ENCODE results near the gene HEATR9.

HEATR9 gene

DNA sequence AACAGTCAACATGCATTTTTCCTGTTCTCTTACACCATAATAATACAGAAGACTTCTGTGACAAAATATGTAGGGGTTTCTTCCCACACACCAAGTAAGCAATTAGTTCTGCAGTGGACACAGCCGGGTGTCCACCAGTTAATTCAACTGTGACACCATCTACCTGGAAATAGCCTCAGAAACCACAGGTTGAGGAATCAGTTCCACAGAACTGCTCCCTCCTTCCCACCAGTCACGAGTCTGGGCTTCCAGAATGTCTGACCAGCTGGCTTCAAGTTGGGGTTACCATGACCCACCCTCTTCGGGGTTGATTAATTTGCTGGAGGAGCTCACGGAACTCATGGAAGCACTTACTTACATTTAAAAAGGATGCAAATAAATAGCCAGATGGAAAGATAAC is 25.1 kb upstream of the HEATR9 start:
- DNase-seq (ENCODE audit: insufficient read length, low spot score) (no peak), FAIRE-seq (no peak)
- TF ChIP-seq, protein P1, sequence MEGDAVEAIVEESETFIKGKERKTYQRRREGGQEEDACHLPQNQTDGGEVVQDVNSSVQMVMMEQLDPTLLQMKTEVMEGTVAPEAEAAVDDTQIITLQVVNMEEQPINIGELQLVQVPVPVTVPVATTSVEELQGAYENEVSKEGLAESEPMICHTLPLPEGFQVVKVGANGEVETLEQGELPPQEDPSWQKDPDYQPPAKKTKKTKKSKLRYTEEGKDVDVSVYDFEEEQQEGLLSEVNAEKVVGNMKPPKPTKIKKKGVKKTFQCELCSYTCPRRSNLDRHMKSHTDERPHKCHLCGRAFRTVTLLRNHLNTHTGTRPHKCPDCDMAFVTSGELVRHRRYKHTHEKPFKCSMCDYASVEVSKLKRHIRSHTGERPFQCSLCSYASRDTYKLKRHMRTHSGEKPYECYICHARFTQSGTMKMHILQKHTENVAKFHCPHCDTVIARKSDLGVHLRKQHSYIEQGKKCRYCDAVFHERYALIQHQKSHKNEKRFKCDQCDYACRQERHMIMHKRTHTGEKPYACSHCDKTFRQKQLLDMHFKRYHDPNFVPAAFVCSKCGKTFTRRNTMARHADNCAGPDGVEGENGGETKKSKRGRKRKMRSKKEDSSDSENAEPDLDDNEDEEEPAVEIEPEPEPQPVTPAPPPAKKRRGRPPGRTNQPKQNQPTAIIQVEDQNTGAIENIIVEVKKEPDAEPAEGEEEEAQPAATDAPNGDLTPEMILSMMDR (IDR thresholded peaks at IDR 0.05; ENCODE audit: insufficient read depth, missing control alignments), result no peak

DNA sequence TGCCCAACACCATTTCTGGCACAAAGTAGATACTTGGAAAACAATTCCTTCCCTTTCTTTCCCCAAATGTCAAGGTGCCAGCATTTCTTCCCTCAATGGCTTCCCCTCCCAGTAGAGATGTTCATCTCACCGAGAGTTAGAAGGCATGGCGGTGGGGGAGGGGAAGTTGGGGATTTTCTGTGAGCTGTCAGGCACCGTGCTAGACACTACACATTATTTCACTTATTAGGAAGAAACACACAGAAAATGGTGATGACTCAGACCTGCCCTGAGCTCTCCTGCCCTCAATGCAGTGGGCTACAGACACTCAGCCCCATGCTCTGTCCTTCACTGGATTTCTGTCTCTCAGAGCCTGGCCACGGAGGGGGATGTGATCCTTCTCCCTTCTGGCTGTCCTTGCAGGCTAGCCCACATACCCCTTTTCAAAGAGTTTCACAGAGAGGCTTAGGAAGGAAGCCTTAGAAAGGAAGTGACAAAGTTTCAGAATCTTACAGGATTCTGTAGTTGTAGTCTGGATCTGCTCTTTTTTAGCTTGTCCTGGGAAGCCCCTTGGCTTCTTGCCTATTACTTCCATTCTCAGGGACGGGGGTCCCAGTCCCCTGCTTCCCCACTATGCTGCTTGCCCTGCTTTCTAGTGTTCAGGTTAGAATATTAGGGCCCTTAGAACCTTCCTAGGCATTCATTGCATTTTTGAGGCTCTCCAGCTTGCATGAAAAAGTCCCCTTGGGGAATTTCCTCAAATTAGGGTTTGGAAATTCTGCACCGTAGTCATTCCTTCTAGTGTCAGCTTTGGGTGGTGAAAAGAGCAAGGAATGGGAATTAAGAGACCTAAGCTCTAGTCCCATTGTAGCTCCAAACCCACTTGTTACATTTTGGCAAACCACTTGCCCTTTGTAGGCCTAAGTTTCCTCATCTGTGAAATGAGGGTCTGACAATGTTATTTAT is 23.7 kb upstream of the HEATR9 start:
- FAIRE-seq (no peak), DNase-seq (ENCODE audit: insufficient read length, low spot score) (no peak)
- TF ChIP-seq, protein P1 (IDR thresholded peaks at IDR 0.05; ENCODE audit: insufficient read depth, missing control alignments), result no peak

DNA sequence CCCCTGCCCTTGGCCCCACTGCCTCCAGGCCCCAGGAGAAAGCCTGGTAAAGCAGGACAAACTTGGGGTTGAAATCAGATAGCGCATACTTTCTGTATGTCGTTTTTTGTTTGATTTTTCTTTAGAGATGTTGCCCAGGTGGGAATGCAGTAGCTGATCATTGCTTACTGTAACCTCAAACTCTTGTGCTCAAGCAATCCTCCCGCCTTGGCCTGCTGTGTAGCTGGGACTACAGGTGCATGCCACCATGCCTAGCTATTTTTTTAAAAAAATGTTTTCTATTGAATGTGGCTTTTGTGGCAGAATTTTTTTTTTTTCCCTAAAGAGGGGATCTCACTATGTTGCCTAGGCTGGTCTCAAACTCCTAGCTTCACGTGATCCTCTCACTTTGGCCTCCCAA is 22.6 kb upstream of the HEATR9 start:
- FAIRE-seq, result no peak
- DNase-seq (ENCODE audit: insufficient read length, low spot score), result no peak
- TF ChIP-seq, protein P1 (IDR thresholded peaks at IDR 0.05; ENCODE audit: insufficient read depth, missing control alignments), result no peak

DNA sequence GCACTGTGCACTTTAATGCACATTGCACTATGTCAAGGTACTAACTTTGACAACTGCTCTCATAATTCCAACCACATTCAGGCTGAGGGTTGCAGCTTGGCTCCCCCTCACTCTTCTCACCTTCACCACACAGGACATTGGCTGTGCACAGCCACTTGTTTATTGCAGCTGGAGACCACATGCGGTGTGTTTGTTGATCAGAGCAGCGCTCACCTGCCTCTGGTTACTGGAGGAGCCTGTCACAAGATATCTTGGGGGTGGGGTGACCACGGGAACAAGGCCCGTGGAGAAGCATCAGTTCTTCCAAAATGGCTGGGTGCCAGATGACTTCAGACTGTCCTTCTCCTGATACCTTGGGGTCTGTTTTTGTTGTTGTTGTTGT is 22.1 kb upstream of the HEATR9 start:
- DNase-seq (ENCODE audit: insufficient read length, low spot score) (no peak), FAIRE-seq (no peak)
- TF ChIP-seq, protein P1 (IDR thresholded peaks at IDR 0.05; ENCODE audit: insufficient read depth, missing control alignments), result no peak

DNA sequence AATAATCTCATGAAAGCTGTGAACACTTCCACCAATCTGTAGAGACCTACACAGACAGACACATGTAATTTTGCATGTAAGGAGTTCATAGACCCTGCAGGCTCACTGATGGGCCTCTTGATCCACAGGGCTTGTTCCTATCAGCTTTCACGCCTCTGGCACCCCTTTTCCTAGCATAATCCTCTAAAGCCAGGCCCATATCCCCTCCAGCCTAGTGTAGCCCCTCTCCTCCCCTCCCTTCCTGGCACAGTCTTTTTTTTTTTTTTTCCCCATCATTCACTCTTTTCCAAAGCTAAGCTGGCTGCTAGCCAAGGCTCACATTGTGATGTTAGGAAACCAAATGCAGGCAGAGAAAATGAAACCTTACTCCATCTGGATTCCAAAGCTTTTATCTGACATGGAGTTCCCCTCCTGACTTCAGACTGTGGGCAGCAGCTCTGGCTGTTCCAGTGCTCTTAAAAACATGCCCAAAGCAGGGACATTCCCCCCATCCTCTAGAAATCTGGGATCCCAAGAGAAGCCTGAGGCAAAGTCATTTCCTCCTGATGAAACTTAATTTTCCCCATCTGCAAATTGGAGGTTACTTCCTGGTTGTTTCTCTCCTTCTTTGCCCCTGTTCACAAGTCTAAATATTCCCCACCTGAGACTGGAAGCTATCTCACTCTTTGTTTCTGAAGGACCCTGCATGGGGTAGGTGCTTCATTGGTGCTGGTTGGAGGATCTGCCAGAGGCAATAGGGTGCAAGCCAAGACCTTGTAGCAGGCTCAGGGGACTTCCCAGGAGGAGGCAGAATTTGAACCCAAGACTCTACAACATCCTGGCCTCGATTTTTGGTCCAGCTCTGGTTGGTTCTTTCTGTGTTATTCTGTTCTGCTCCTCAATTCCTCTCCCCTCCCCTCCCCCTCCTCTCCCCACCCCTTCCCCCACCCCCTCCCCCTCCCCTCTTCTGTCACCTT is 21.4 kb upstream of the HEATR9 start:
- FAIRE-seq, result no peak
- TF ChIP-seq, protein P1 (IDR thresholded peaks at IDR 0.05; ENCODE audit: insufficient read depth, missing control alignments), result no peak
- no peak for DNase-seq (ENCODE audit: insufficient read length, low spot score)

DNA sequence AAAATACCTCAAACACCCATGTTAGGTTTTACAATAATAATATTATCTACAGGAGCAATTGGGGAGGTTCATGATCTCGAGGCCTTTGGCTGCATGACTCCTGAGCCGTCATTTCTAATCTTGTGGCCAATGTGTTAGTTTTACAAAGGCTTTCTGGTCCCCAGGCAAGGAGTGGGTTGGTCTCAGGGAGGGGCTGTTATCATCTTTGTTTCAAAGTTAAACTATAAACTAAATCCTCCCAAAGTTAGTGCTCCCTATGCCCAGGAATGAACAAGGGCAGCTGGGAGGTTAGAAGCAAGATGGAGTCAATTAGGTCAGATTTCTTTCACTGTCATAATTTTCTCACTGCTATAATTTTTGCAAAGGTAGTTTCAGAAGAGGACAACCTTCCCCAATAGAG is 20.6 kb upstream of the HEATR9 start:
- DNase-seq (ENCODE audit: insufficient read length, low spot score) (no peak), FAIRE-seq (no peak)
- TF ChIP-seq, protein P1 (IDR thresholded peaks at IDR 0.05; ENCODE audit: insufficient read depth, missing control alignments), result no peak
